Breast epithelium (tissue), 3 donors: ENCODE measurements around the gene ROS1.

Experiments
- CTCF ChIP-seq, 3 donors: fragments of 450-650 bp; IDR thresholded peaks; one replicate each; pipeline ENCODE4 v1.5.1; 2016 to 2017; ENCODE audit warnings: antibody characterized with exemption in 3 of 3, mild to moderate bottlenecking in 3 of 3, moderate library complexity in 3 of 3
- POLR2A ChIP-seq: fragments of 450-650 bp; IDR thresholded peaks from one replicate; pipeline ENCODE4 v1.6.1; 2016; ENCODE audit warnings: antibody characterized with exemption, mild to moderate bottlenecking, moderate library complexity
- POLR2AphosphoS5 ChIP-seq, 3 donors: sonication (generic); formaldehyde crosslinking; IDR thresholded peaks; one replicate each; pipeline ENCODE4 v1.6.1; 2017; ENCODE audit warnings: antibody characterized with exemption in 3 of 3

DNA sequence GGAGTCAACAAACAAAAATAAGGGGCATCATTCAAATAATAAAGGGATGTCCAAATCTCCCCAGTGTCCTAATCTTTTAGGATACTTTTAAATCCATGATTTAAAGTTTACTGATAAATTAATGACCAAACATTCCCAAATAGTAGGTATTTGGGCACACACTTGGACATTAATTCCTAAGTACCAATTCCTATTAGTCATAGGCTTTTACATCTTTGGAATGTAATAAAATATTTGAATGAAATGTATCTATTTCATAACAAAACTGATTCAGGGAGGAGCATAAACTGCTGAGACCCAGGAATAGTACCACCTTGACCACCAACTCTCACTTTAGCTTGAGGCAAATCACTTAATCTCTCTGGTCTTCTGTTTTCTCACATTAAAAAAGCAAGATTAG, 116.1 kb downstream of the ROS1 start:
- TF ChIP-seq POLR2A = no peak
- TF ChIP-seq CTCF (IDR thresholded peaks at IDR 0.05) = no peak
- TF ChIP-seq POLR2AphosphoS5 (IDR thresholded peaks at IDR 0.05) = no peak
